AML-193 (cell line): Measurements from ENCODE around the gene UBE2K.
"Not testable (repeated sequence)": the region's sequence is repeated elsewhere in the genome, so short reads cannot be mapped to it uniquely, and the experiment has no call there.

Experiments
- DNase-seq, 2 experiments: peaks; one replicate each; lab custom pipeline; 2025; lab: John Stamatoyannopoulos, UW

The UBE2K gene

DNA sequence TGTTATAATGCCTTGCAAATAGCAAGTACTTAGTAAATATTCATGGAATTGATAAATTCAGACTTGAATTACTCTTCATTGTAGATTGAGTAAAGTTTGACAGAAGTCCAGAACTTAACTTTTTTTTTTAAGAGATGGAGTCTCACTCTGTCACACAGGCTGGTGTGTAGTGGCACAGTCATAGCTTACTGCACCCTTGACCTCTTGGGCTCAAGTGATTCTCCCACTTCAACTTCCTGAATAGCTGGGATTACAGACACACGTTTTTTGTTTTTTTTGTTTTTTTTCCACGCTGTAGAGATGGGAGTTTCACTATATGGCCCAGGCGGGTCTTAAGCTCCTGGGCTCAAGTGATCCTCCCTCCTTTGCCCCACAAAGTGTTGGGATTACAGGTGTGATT lies 32.1 kb downstream of the UBE2K start:
- no peak for DNase-seq

DNA sequence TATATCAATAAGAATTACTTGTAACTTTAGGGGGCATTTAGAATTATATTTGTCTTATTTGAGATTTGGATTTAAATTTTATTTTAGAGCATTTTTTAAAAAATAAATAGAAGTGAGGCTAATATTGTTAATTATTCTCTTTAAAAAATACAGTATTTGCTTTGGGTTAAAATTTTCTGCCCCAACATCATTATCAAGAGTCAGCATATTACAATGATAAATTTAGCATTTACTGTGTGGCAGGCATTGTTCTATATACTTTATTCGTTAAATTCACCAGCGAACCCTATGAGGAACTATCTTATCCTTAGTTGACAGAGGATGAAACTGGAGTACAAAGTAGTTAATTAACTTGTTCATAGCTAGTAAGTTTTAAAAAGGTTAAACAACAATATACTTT lies 34.0 kb downstream of the UBE2K start:
- DNase-seq, result no peak

DNA sequence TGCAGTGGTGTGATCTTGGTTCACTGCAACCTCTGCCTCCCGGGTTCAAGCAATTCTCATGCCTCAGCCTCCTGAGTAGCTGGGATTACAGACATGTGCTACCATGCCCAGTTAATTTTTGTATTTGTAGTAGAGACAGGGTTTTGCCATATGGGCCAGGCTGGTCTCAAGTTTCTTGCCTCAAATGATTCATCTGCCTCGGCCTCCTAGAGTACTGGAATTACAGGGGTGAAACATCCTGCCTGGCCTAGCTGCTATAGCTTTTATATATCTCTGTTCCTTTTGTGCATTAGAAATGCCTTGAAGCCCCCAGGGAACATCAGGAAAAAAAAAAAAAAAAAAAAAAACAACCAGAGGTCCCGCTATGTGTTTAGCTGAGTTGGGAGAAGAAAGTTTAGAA lies 34.8 kb downstream of the UBE2K start:
- no peak for DNase-seq

GRCh38 chr4:39739591-39739990 lies 41.7 kb downstream of the UBE2K start:
- not testable (repeated sequence) for DNase-seq

DNA sequence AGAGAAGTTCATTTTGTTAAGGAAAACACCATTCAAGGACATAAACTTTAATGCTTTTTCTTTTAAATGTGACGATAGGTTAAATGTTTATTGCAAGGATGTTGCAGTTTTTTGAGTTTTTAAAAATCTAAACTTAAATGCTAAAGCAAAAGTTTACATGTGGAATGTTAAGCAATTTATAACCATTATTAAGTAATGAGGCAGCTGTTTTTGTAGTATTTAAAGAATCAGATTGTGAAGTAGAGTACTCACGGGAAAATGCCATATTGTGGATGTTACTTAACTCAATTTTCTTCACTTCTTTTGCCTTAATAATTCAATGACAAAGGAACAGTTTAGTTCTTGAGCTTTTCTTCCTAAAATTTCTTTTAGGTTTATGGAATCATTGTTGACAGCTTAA lies 43.5 kb downstream of the UBE2K start:
- DNase-seq, result peak in 1 of 2 experiments; percentile 5

DNA sequence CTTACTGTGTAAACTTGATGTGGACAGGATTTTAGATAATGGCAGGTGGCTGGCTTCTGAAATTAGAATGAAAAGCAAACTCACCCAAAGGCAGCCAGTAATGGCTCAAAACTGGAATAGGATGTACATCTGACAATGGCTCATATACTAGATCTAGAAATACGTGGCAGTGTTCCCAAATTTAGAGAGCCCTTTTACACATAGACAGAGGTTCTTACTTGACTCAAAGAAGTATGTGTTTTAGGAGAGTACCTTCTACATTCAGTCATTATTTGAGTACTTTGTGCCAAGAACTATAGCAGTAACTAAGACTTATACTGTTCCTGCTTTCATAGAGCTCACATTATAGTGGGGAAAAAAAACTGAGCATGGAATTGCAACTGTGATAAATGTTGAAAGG lies 48.0 kb downstream of the UBE2K start:
- DNase-seq, result no peak

- DNase-seq, result no peak
Measured at GRCh38 chr4:39750216-39750615, 52.3 kb downstream of the UBE2K start.

- no peak for DNase-seq
Measured at GRCh38 chr4:39754309-39754708, 56.4 kb downstream of the UBE2K start.

GRCh38 chr4:39756159-39756558 lies 58.2 kb downstream of the UBE2K start:
- DNase-seq, result no peak

DNA sequence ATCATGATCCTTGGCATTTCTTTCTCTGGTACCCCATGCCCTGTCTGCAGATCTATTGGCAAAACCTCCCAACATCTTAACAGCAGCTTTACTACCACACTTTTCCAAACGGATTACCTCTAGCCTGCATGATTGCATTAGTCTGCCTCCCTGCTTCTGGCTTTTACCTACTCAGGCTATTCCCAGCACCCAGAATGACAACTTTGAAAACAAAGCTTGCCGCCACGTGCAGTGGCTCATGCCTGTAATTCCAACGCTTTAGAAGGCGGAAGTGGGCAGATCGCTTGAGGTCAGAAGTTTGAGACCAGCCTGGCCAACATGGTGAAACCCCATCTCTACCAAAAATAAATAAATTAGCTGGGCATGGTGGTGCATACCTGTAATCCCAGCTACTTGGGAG lies 60.2 kb downstream of the UBE2K start:
- DNase-seq, result no peak

DNA sequence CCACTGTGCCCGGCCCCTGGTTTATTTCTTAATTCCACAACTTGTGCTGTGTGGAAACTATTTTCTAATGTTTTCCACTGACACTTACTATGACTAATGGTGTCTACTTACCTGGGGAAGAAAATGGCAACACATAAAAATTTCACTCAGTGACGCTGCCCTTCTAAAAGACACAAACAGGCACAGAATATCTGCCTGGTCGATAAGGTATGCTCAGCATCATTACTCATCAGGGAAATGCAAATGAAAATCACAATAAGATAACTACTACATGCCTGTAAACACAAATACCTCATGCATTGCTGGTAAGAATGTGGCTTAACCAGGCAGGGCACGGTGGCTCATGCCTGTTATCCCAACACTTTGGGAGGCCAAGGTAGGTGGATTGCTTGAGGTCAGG lies 61.6 kb downstream of the UBE2K start:
- DNase-seq, result no peak

GRCh38 chr4:39761005-39761667 lies 63.2 kb downstream of the UBE2K start:
- no peak for DNase-seq

GRCh38 chr4:39763714-39764572 lies 66.0 kb downstream of the UBE2K start:
- DNase-seq, result no peak

GRCh38 chr4:39770005-39770404 lies 72.1 kb downstream of the UBE2K start:
- no peak for DNase-seq

GRCh38 chr4:39770471-39770870 lies 72.5 kb downstream of the UBE2K start:
- no peak for DNase-seq

DNA sequence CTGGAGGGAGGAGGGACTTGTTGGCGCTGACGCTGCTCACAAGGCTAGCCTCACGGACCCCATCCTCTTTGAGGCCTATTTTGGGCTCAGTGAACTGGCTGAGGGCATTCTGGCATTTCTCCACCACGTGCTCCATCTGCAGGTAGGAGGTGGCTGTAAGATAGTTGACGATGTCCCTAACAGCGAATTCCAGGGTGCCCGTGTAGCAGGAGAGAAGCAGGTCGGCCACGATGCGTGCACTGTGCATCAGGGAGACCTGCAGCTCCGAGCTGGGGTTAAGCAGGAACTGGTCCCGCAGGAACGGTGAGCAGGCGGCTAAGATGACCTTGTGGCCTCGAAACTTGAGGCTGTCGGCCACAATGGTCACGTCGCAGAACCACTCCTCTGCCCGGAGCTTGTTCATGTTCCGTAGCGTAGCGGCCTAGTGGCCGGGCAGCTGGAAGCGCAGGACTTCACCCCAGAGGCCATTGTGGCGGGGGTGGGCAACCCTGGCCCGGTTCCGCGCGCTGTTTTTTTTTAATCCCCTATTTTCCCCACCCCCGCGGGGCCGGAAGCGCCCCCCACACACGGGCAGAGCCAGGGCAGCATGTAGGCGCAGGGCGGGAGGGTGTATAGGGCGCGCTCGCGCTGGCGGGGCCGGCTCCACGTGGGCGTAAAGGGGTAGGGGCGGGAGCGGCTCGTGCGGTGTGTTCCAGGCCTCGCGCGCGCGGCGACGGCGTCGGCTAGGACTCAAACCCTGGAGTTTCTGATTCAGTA lies 73.2 kb downstream of the UBE2K start:
- no peak for DNase-seq

- DNase-seq, result not testable (repeated sequence)
Measured at GRCh38 chr4:39781988-39782387, 84.1 kb downstream of the UBE2K start.

DNA sequence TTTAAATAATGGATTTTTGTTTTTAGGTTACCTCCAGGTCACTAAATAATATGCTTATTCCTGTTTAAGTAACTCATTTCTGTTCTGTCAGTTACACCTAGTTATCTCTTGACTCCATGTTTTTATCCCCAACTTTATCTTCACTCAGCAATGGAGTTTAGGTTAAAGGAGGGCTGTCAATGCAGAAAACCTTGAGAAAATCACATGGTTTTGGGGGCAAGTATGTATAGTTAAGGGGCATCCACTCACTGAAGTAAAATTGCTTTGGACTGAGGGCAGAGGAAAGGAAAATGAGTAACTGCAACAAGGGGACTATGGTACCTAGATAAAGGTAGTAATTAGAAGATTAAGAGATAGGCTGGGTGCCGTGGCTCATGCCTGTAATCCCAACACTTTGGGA lies 87.1 kb downstream of the UBE2K start:
- no peak for DNase-seq

DNA sequence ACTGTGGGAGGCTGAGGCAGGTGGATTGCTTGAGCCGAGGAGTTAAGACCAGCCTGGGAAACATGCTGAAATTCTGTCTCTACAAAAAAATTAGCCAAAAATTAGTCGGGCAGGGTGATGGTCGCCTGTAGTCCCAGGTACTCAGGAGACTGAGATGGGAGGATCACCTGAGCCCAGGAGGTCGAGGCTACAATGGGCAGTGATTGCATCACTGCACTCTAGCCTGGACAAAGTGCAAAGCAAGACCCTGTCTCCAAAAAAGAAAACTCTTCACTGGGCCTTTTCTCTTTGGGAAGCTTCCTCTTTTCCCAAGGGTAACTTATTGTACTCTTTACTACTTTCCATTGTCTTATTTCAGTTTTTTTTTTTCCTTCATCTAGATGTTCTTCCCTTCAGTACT lies 88.9 kb downstream of the UBE2K start:
- no peak for DNase-seq

DNA sequence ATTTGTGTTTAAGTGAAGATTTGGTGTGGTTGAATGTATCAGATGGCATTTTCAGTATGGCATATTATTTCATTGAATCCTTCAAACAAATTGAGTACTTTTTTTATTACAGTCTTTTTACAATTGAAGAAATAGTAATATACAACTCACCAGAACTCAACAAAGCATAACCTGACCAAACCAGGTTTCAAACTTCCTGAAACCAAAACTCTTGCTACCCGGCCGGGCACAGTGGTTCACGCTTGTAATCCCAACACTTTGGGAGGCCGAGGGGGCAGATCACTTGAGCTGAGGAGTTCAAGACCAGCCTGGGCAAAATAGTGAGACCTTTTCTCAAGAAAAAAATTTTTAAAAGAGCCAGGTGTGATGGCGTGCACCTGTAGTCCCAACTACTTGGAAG lies 94.2 kb downstream of the UBE2K start:
- no peak for DNase-seq

DNA sequence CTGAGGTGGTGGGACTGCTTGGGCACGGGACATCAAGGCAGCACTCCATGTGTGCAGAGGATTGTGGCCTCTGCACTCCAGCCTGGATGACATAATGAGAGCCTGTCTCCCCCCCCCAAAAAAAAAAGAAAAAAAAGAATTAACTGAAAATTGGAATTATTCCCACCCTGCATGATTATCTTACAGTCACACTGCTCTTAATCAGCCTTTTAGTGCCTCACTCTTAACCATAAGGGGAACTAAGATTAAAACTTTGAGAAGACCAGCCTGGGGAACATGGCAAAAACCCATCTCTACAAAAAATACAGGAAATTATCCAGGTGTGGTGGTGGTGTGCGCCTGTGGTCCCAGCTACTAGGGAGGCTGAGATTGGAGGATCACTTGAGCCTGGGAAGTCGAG lies 94.6 kb downstream of the UBE2K start:
- no peak for DNase-seq

GRCh38 chr4:39792976-39793375 lies 95.0 kb downstream of the UBE2K start:
- not testable (repeated sequence) for DNase-seq

- no peak for DNase-seq
Measured at GRCh38 chr4:39802005-39802404, 104.1 kb downstream of the UBE2K start.
